Aorta (tissue), 4 donors: ENCODE results near the gene CFD. TPM values are rescaled to one million over a fixed set of nuclear protein-coding genes. Genes with fewer than 3 reads are reported as not detected.

ENCODE experiments used
- microRNA-seq, 2 donors: library from miRNA; unstranded; fragments of <30 nt; microRNA quantifications; one replicate each; pipeline ENCODE4 v1.2.0, GENCODE V29; 2020
- polyA plus RNA-seq, 2 donors: library from polyadenylated mRNA; stranded (reverse); fragments of 200-250 nt; gene quantifications; one replicate each; pipeline ENCODE4 v1.2.3, GENCODE V29; 2013
- total RNA-seq, 2 donors: library from RNA; stranded (reverse); fragmentation: NEBNext Ultra II Directional; extraction: Animal tissue kit (Norgen Biotek cat#: 25700); gene quantifications; one replicate each; pipeline ENCODE4 v1.2.1, GENCODE V29; 2021
- donor health status: healthy with polysubstance abuse.
- donor health status: Bipolar disorder and iron deficiency.
- donor health status: DM: no; HTN: no; CAD: no.
- donor health status: DM: yes; HTN: yes; CAD: no.

The CFD gene
- total and polyA plus RNA-seq, 4 donors, result 3.3 to 354 (median 63.7) TPM

Small RNAs within 50 kb of the gene (microRNA-seq; reads per million reads assigned to microRNA genes)
- 0.99 to 2.4 reads per million in 2 donors for gene MIR3187

Other genes with a start within 250 kb of the CFD start
- 10 to 100 TPM; 19.9 to 33.3 TPM for gene POLRMT, start 226.1 kb upstream of the CFD start, total RNA-seq
- gene POLRMT, start 226.1 kb upstream of the CFD start, polyA plus RNA-seq, result 10 to 100 TPM; 10.1 to 76.6 TPM
- gene FGF22, start 219.8 kb upstream of the CFD start, total RNA-seq, result under 1 TPM; 0.36 to 0.45 TPM
- gene FGF22, start 219.8 kb upstream of the CFD start, polyA plus RNA-seq, result 1 to 10 TPM in 1 of 2 donors, under 1 TPM in 1; 0.63 to 4.8 TPM
- gene RNF126, start 196.4 kb upstream of the CFD start, total RNA-seq, result 10 to 100 TPM; 26.7 to 26.9 TPM
- gene RNF126, start 196.4 kb upstream of the CFD start, polyA plus RNA-seq, result 10 to 100 TPM; 18.3 to 38.5 TPM
- gene FSTL3, start 183.3 kb upstream of the CFD start, total RNA-seq, result 100 to 1,000 TPM; 116 to 134 TPM
- 10 to 100 TPM; 40.6 to 80.1 TPM for gene FSTL3, start 183.3 kb upstream of the CFD start, polyA plus RNA-seq
- gene PRSS57, start 164.2 kb upstream of the CFD start, total RNA-seq, result not detected
- not detected for gene PRSS57, start 164.2 kb upstream of the CFD start, polyA plus RNA-seq
- 10 to 100 TPM; 27.5 to 75.1 TPM for gene PALM, start 150.7 kb upstream of the CFD start, total RNA-seq
- gene PALM, start 150.7 kb upstream of the CFD start, polyA plus RNA-seq, result 1 to 10 TPM in 1 of 2 donors, under 1 TPM in 1; 0.59 to 2.5 TPM
- under 1 TPM in 1 of 2 donors, not detected in 1; 0.12 TPM for gene MISP, start 108.6 kb upstream of the CFD start, total RNA-seq
- gene MISP, start 108.6 kb upstream of the CFD start, polyA plus RNA-seq, result 10 to 100 TPM in 1 of 2 donors, 1 to 10 TPM in 1; 1.0 to 53.3 TPM
- 100 to 1,000 TPM; 192 to 218 TPM for gene PTBP1, start 62.2 kb upstream of the CFD start, total RNA-seq
- 10 to 100 TPM; 46.7 to 90.4 TPM for gene PTBP1, start 62.2 kb upstream of the CFD start, polyA plus RNA-seq
- gene PLPPR3, start 37.7 kb upstream of the CFD start, total RNA-seq, result not detected
- not detected for gene PLPPR3, start 37.7 kb upstream of the CFD start, polyA plus RNA-seq
- under 1 TPM in 1 of 2 donors, not detected in 1; 0.72 TPM for gene AZU1, start 31.8 kb upstream of the CFD start, total RNA-seq
- under 1 TPM in 1 of 2 donors, not detected in 1; 0.49 TPM for gene AZU1, start 31.8 kb upstream of the CFD start, polyA plus RNA-seq
- gene PRTN3, start 18.7 kb upstream of the CFD start, total RNA-seq, result not detected
- not detected for gene PRTN3, start 18.7 kb upstream of the CFD start, polyA plus RNA-seq
- gene ELANE, start 7.4 kb upstream of the CFD start, total RNA-seq, result 1 to 10 TPM in 1 of 2 donors, not detected in 1; 2.0 TPM
- not detected for gene ELANE, start 7.4 kb upstream of the CFD start, polyA plus RNA-seq
- gene MED16, start 33.5 kb downstream of the CFD start, total RNA-seq, result 10 to 100 TPM; 31.5 to 36.5 TPM
- 100 to 1,000 TPM in 1 of 2 donors, 10 to 100 TPM in 1; 22.9 to 165 TPM for gene MED16, start 33.5 kb downstream of the CFD start, polyA plus RNA-seq
- not detected for gene RNU6-9, start 33.8 kb downstream of the CFD start, total RNA-seq
- gene RNU6-9, start 33.8 kb downstream of the CFD start, polyA plus RNA-seq, result not detected
- 10 to 100 TPM; 41.6 to 43.8 TPM for gene R3HDM4, start 53.6 kb downstream of the CFD start, total RNA-seq
- 10 to 100 TPM; 19.7 to 36.2 TPM for gene R3HDM4, start 53.6 kb downstream of the CFD start, polyA plus RNA-seq
- not detected for gene KISS1R, start 57.7 kb downstream of the CFD start, total RNA-seq
- gene KISS1R, start 57.7 kb downstream of the CFD start, polyA plus RNA-seq, result not detected
- gene ARID3A, start 66.4 kb downstream of the CFD start, total RNA-seq, result 10 to 100 TPM in 1 of 2 donors, 1 to 10 TPM in 1; 9.3 to 13.8 TPM
- 1 to 10 TPM in 1 of 2 donors, under 1 TPM in 1; 0.97 to 1.3 TPM for gene ARID3A, start 66.4 kb downstream of the CFD start, polyA plus RNA-seq
- gene WDR18, start 124.7 kb downstream of the CFD start, total RNA-seq, result 10 to 100 TPM; 15.5 to 16.1 TPM
- gene WDR18, start 124.7 kb downstream of the CFD start, polyA plus RNA-seq, result 10 to 100 TPM; 20.9 to 68.8 TPM
- gene GRIN3B, start 140.8 kb downstream of the CFD start, total RNA-seq, result 1 to 10 TPM in 1 of 2 donors, under 1 TPM in 1; 0.10 to 1.3 TPM
- not detected for gene GRIN3B, start 140.8 kb downstream of the CFD start, polyA plus RNA-seq
- gene TMEM259, start 161.5 kb downstream of the CFD start, total RNA-seq, result 100 to 1,000 TPM; 118 to 142 TPM
- gene TMEM259, start 161.5 kb downstream of the CFD start, polyA plus RNA-seq, result 100 to 1,000 TPM in 1 of 2 donors, 10 to 100 TPM in 1; 50.1 to 434 TPM
- gene RNU6-2, start 161.9 kb downstream of the CFD start, total RNA-seq, result not detected
- not detected for gene RNU6-2, start 161.9 kb downstream of the CFD start, polyA plus RNA-seq
- gene CNN2, start 166.9 kb downstream of the CFD start, total RNA-seq, result 100 to 1,000 TPM; 142 to 185 TPM
- gene CNN2, start 166.9 kb downstream of the CFD start, polyA plus RNA-seq, result 100 to 1,000 TPM in 1 of 2 donors, 10 to 100 TPM in 1; 53.2 to 141 TPM
- 10 to 100 TPM in 1 of 2 donors, 1 to 10 TPM in 1; 9.5 to 20.6 TPM for gene ABCA7, start 180.4 kb downstream of the CFD start, total RNA-seq
- gene ABCA7, start 180.4 kb downstream of the CFD start, polyA plus RNA-seq, result 1 to 10 TPM; 1.9 to 7.6 TPM
- 10 to 100 TPM; 15.3 to 38.6 TPM for gene ARHGAP45, start 207.5 kb downstream of the CFD start, total RNA-seq
- 10 to 100 TPM in 1 of 2 donors, 1 to 10 TPM in 1; 7.4 to 21.8 TPM for gene ARHGAP45, start 207.5 kb downstream of the CFD start, polyA plus RNA-seq
- 10 to 100 TPM; 83.5 to 95.6 TPM for gene POLR2E, start 235.7 kb downstream of the CFD start, total RNA-seq
- 100 to 1,000 TPM in 1 of 2 donors, 10 to 100 TPM in 1; 91.5 to 116 TPM for gene POLR2E, start 235.7 kb downstream of the CFD start, polyA plus RNA-seq
- gene GPX4, start 244.3 kb downstream of the CFD start, total RNA-seq, result 100 to 1,000 TPM; 165 to 236 TPM
- 100 to 1,000 TPM; 696 to 786 TPM for gene GPX4, start 244.3 kb downstream of the CFD start, polyA plus RNA-seq